H9 (cell line): ENCODE data around the gene UGT1A8. TPM values are rescaled to one million over a fixed set of nuclear protein-coding genes. Genes with fewer than 3 reads are reported as not detected.

Experiments
- DNase-seq: peaks from one replicate; pipeline ENCODE4 v3.0.0-alpha.2; 2017
- H2AFZ ChIP-seq: one replicate; pipeline ENCODE4 v1.6.1; 2013; ENCODE audit warnings: mild to moderate bottlenecking, low read length, control low read depth, moderate library complexity
- H2AK5ac ChIP-seq: 2 replicates; pipeline ENCODE4 v1.6.1; 2013; ENCODE audit warnings: low read length, control low read depth, mixed read lengths; ENCODE audit not compliant: insufficient read length
- H2BK120ac ChIP-seq: one replicate; pipeline ENCODE4 v1.6.1; 2013; ENCODE audit warnings: low read depth, mild to moderate bottlenecking, low read length, control low read depth, inconsistent platforms; ENCODE audit not compliant: poor library complexity, severe bottlenecking
- H2BK12ac ChIP-seq: 2 replicates; pipeline ENCODE4 v1.6.1; 2013; ENCODE audit warnings: low read length, control low read depth, mixed read lengths, low read depth; ENCODE audit not compliant: insufficient read length
- H2BK15ac ChIP-seq: 2 replicates; pipeline ENCODE4 v1.6.1; 2013; ENCODE audit warnings: low read depth, low read length, control low read depth
- H2BK20ac ChIP-seq: one replicate; pipeline ENCODE4 v1.6.1; 2013; ENCODE audit warnings: low read depth, mild to moderate bottlenecking, low read length, control low read depth, inconsistent platforms; ENCODE audit not compliant: poor library complexity, severe bottlenecking
- H2BK5ac ChIP-seq: 2 replicates; pipeline ENCODE4 v1.6.1; 2013; ENCODE audit warnings: low read length, control low read depth, mixed read lengths; ENCODE audit not compliant: insufficient read length
- H3K14ac ChIP-seq: 2 replicates; pipeline ENCODE4 v1.6.1; 2013; ENCODE audit warnings: low read length, control low read depth; ENCODE audit not compliant: insufficient read depth
- H3K18ac ChIP-seq: 2 replicates; pipeline ENCODE4 v1.6.1; 2013; ENCODE audit warnings: low read depth, mild to moderate bottlenecking, mixed read lengths, low read length, control low read depth; ENCODE audit not compliant: insufficient read length
- H3K23ac ChIP-seq: 2 replicates; pipeline ENCODE4 v1.6.1; 2013; ENCODE audit warnings: low read length, control low read depth, mixed read lengths, low read depth; ENCODE audit not compliant: insufficient read length
- H3K23me2 ChIP-seq: 2 replicates; pipeline ENCODE4 v1.6.1; 2013; ENCODE audit warnings: low read depth, mild to moderate bottlenecking, mixed read lengths, low read length, control low read depth; ENCODE audit not compliant: insufficient read length, poor library complexity, severe bottlenecking
- H3K27ac ChIP-seq: 2 replicates; pipeline ENCODE4 v1.5.1; 2013; ENCODE audit warnings: low read length, control low read depth, mixed read lengths, low read depth; ENCODE audit not compliant: insufficient read length
- H3K27me3 ChIP-seq: 2 replicates; pipeline ENCODE4 v1.6.1; 2013; ENCODE audit warnings: low read length, control low read depth, inconsistent platforms; ENCODE audit not compliant: insufficient read depth
- H3K4ac ChIP-seq: 2 replicates; pipeline ENCODE4 v1.6.1; 2013; ENCODE audit warnings: low read depth, mild to moderate bottlenecking, control low read depth, inconsistent platforms, low read length, moderate library complexity
- H3K4me1 ChIP-seq: 2 replicates; pipeline ENCODE4 v1.6.1; 2013; ENCODE audit warnings: low read length, control low read depth, inconsistent platforms; ENCODE audit not compliant: insufficient read depth
- H3K4me2 ChIP-seq: 2 replicates; pipeline ENCODE4 v1.6.1; 2013; ENCODE audit warnings: low read length, control low read depth, mixed read lengths; ENCODE audit not compliant: insufficient read length, insufficient read depth
- H3K56ac ChIP-seq: 2 replicates; pipeline ENCODE4 v1.6.1; 2013; ENCODE audit warnings: low read depth, mild to moderate bottlenecking, mixed read lengths, low read length, control low read depth; ENCODE audit not compliant: insufficient read length
- H3K79me1 ChIP-seq: 2 replicates; pipeline ENCODE4 v1.6.1; 2013; ENCODE audit warnings: low read depth, mild to moderate bottlenecking, moderate library complexity, low read length, control low read depth, inconsistent platforms; ENCODE audit not compliant: insufficient read depth, poor library complexity, severe bottlenecking
- H3K79me2 ChIP-seq: 2 replicates; pipeline ENCODE4 v1.6.1; 2013; ENCODE audit warnings: low read length, control low read depth, inconsistent platforms; ENCODE audit not compliant: insufficient read depth
- H3K9ac ChIP-seq: 2 replicates; pipeline ENCODE4 v1.6.1; 2013; ENCODE audit warnings: low read length, control low read depth, mixed read lengths; ENCODE audit not compliant: insufficient read length; ENCODE audit errors: extremely low read depth
- H3K9me3 ChIP-seq: one replicate; pipeline ENCODE4 v1.6.1; 2013; ENCODE audit warnings: low read depth, low read length, inconsistent platforms; ENCODE audit not compliant: control insufficient read depth
- H3T11ph ChIP-seq: one replicate; pipeline ENCODE4 v1.6.1; 2013; ENCODE audit warnings: mild to moderate bottlenecking, low read length, control low read depth, inconsistent platforms
- H4K20me1 ChIP-seq: one replicate; pipeline ENCODE4 v1.6.1; 2013; ENCODE audit not compliant: control insufficient read depth, insufficient read length, insufficient read depth
- H4K5ac ChIP-seq: 2 replicates; pipeline ENCODE4 v1.6.1; 2013; ENCODE audit warnings: low read depth, mild to moderate bottlenecking, mixed read lengths, low read length, control low read depth; ENCODE audit not compliant: insufficient read length
- H4K8ac ChIP-seq: replicated peaks from 2 replicates; pipeline ENCODE4 v1.6.1; 2013; ENCODE audit warnings: low read length, control low read depth, mixed read lengths, low read depth; ENCODE audit not compliant: insufficient read length
- H4K91ac ChIP-seq: 2 replicates; pipeline ENCODE4 v1.6.1; 2013; ENCODE audit warnings: low read depth, mild to moderate bottlenecking, moderate library complexity, mixed read lengths, low read length, control low read depth; ENCODE audit not compliant: insufficient read length
- H3K27ac Mint-ChIP-seq, 3 experiments: 2 replicates in 2 of 3; 3 replicates in 1 of 3; pipeline ENCODE4 v1.8.0; 2020 to 2021; ENCODE audit warnings: mixed read lengths in 3 of 3, mild to moderate bottlenecking in 1 of 3, moderate library complexity in 1 of 3
- H3K27me3 Mint-ChIP-seq: 2 replicates; pipeline ENCODE4 v1.8.0; 2021; ENCODE audit warnings: low read depth, mild to moderate bottlenecking, moderate library complexity, mixed read lengths
- H3K36me3 Mint-ChIP-seq, 3 experiments: 2 replicates in 2 of 3; 3 replicates in 1 of 3; pipeline ENCODE4 v1.8.0; 2020 to 2021; ENCODE audit warnings: low read depth in 3 of 3, mixed read lengths in 3 of 3; ENCODE audit not compliant: insufficient read depth in 1 of 3
- H3K4me1 Mint-ChIP-seq, 2 experiments: 2 replicates each; pipeline ENCODE4 v1.8.0; 2020; ENCODE audit warnings: mixed read lengths in 2 of 2
- H3K4me3 Mint-ChIP-seq, 2 experiments: 2 replicates in 1 of 2; 3 replicates in 1 of 2; pipeline ENCODE4 v1.8.0; 2020 to 2021; ENCODE audit warnings: mild to moderate bottlenecking in 2 of 2, mixed read lengths in 2 of 2, moderate library complexity in 1 of 2
- H3K9me3 Mint-ChIP-seq, 2 experiments: 2 replicates in 1 of 2; 3 replicates in 1 of 2; pipeline ENCODE4 v1.8.0; 2020; ENCODE audit warnings: mild to moderate bottlenecking in 2 of 2, mixed read lengths in 2 of 2, moderate library complexity in 1 of 2
- WGBS: extraction: QIAGEN DNeasy Blood & Tissue Kit; methylation state at CpG from one replicate; pipeline ENCODE4 v1.1.7; 2013; ENCODE audit warnings: missing lambda C conversion rate, low lambda C conversion rate, mixed read lengths; ENCODE audit not compliant: insufficient read length; ENCODE audit errors: extremely low coverage; 5-methylcytosine and 5-hydroxymethylcytosine counted together
- total RNA-seq: library from RNA; stranded (reverse); gene quantifications from 2 replicates; pipeline ENCODE4 v1.2.1, GENCODE V29; 2021
- TF ChIP-seq, protein P1 (sequence below): fragments of 200-600 bp; sonication (generic); conservative IDR thresholded peaks from 3 replicates; pipeline ENCODE4 v1.8.0; 2021; ENCODE audit warnings: antibody characterized with exemption, mild to moderate bottlenecking

Gene UGT1A8
- total RNA-seq, 1 experiment from 2014 or later = not detected

- no peak overlapping the region for H3K4me2 ChIP-seq
- H3K4ac ChIP-seq = no peak overlapping the region
- H4K8ac ChIP-seq = no peak overlapping the region
- TF ChIP-seq, protein P1, sequence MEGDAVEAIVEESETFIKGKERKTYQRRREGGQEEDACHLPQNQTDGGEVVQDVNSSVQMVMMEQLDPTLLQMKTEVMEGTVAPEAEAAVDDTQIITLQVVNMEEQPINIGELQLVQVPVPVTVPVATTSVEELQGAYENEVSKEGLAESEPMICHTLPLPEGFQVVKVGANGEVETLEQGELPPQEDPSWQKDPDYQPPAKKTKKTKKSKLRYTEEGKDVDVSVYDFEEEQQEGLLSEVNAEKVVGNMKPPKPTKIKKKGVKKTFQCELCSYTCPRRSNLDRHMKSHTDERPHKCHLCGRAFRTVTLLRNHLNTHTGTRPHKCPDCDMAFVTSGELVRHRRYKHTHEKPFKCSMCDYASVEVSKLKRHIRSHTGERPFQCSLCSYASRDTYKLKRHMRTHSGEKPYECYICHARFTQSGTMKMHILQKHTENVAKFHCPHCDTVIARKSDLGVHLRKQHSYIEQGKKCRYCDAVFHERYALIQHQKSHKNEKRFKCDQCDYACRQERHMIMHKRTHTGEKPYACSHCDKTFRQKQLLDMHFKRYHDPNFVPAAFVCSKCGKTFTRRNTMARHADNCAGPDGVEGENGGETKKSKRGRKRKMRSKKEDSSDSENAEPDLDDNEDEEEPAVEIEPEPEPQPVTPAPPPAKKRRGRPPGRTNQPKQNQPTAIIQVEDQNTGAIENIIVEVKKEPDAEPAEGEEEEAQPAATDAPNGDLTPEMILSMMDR = no peak
- H3K14ac ChIP-seq = no peak overlapping the region
- H2BK15ac ChIP-seq = no peak overlapping the region
- H2AFZ ChIP-seq = no peak overlapping the region
- Mint-ChIP-seq H3K4me3 (no peak overlapping the region), H3K27me3 (peaks cover 18% of the 10 kb centered on the region), H3K9me3 (peaks cover 14 to 21% of the 10 kb centered on the region in 2 experiments), H3K36me3 (peaks cover 0 to 5% (median 4%) of the 10 kb centered on the region in 3 experiments; a peak in 2 of 7 replicates), H3K4me1 (peaks cover 2 to 4% of the 10 kb centered on the region in 2 experiments; a peak in 3 of 4 replicates), H3K27ac (no peak overlapping the region)
- no peak overlapping the region for H3K56ac ChIP-seq
- H3T11ph ChIP-seq = no peak overlapping the region
- no peaks in the 10 kb centered on the region for H3K4me1 ChIP-seq
- H3K27me3 ChIP-seq = no peaks in the 10 kb centered on the region
- H3K79me1 ChIP-seq = no peaks in the 10 kb centered on the region
- H3K9me3 ChIP-seq = no peaks in the 10 kb centered on the region
- no peak overlapping the region for H3K9ac ChIP-seq
- no peak overlapping the region for H2BK120ac ChIP-seq
- H3K79me2 ChIP-seq = no peaks in the 10 kb centered on the region
- no peak overlapping the region for H2BK5ac ChIP-seq
- H3K23me2 ChIP-seq = no peaks in the 10 kb centered on the region
- H3K23ac ChIP-seq = no peak overlapping the region
- H2BK20ac ChIP-seq = no peak overlapping the region
- WGBS = no CpG with 5 or more reads among the region's 3 CpGs
- no peak overlapping the region for H2BK12ac ChIP-seq
- no peak overlapping the region for H3K18ac ChIP-seq
- H3K27ac ChIP-seq = no peak overlapping the region
- H4K91ac ChIP-seq = no peak overlapping the region
- H2AK5ac ChIP-seq = no peak overlapping the region
- no peak for DNase-seq
- no peak overlapping the region for H4K5ac ChIP-seq
- no peaks in the 10 kb centered on the region for H4K20me1 ChIP-seq
These were observed 184.8 kb downstream of the UGT1A8 start for GRCh38 chr2:233802132-233802815.
